H9 (cell line): ENCODE measurements around the gene PPP3CA. TPM values are rescaled to one million over a fixed set of nuclear protein-coding genes. Genes with fewer than 3 reads are reported as not detected.

ENCODE experiments used
- DNase-seq: peaks from one replicate; pipeline ENCODE4 v3.0.0-alpha.2; 2017
- H2AFZ ChIP-seq: one replicate; pipeline ENCODE4 v1.6.1; 2013; ENCODE audit warnings: mild to moderate bottlenecking, low read length, control low read depth, moderate library complexity
- H2AK5ac ChIP-seq: 2 replicates; pipeline ENCODE4 v1.6.1; 2013; ENCODE audit warnings: low read length, control low read depth, mixed read lengths; ENCODE audit not compliant: insufficient read length
- H2BK120ac ChIP-seq: one replicate; pipeline ENCODE4 v1.6.1; 2013; ENCODE audit warnings: low read depth, mild to moderate bottlenecking, low read length, control low read depth, inconsistent platforms; ENCODE audit not compliant: poor library complexity, severe bottlenecking
- H2BK12ac ChIP-seq: 2 replicates; pipeline ENCODE4 v1.6.1; 2013; ENCODE audit warnings: low read length, control low read depth, mixed read lengths, low read depth; ENCODE audit not compliant: insufficient read length
- H2BK15ac ChIP-seq: 2 replicates; pipeline ENCODE4 v1.6.1; 2013; ENCODE audit warnings: low read depth, low read length, control low read depth
- H2BK20ac ChIP-seq: one replicate; pipeline ENCODE4 v1.6.1; 2013; ENCODE audit warnings: low read depth, mild to moderate bottlenecking, low read length, control low read depth, inconsistent platforms; ENCODE audit not compliant: poor library complexity, severe bottlenecking
- H2BK5ac ChIP-seq: 2 replicates; pipeline ENCODE4 v1.6.1; 2013; ENCODE audit warnings: low read length, control low read depth, mixed read lengths; ENCODE audit not compliant: insufficient read length
- H3K14ac ChIP-seq: 2 replicates; pipeline ENCODE4 v1.6.1; 2013; ENCODE audit warnings: low read length, control low read depth; ENCODE audit not compliant: insufficient read depth
- H3K18ac ChIP-seq: 2 replicates; pipeline ENCODE4 v1.6.1; 2013; ENCODE audit warnings: low read depth, mild to moderate bottlenecking, mixed read lengths, low read length, control low read depth; ENCODE audit not compliant: insufficient read length
- H3K23ac ChIP-seq: 2 replicates; pipeline ENCODE4 v1.6.1; 2013; ENCODE audit warnings: low read length, control low read depth, mixed read lengths, low read depth; ENCODE audit not compliant: insufficient read length
- H3K23me2 ChIP-seq: 2 replicates; pipeline ENCODE4 v1.6.1; 2013; ENCODE audit warnings: low read depth, mild to moderate bottlenecking, mixed read lengths, low read length, control low read depth; ENCODE audit not compliant: insufficient read length, poor library complexity, severe bottlenecking
- H3K27ac ChIP-seq: 2 replicates; pipeline ENCODE4 v1.5.1; 2013; ENCODE audit warnings: low read length, control low read depth, mixed read lengths, low read depth; ENCODE audit not compliant: insufficient read length
- H3K27me3 ChIP-seq: 2 replicates; pipeline ENCODE4 v1.6.1; 2013; ENCODE audit warnings: low read length, control low read depth, inconsistent platforms; ENCODE audit not compliant: insufficient read depth
- H3K4ac ChIP-seq: 2 replicates; pipeline ENCODE4 v1.6.1; 2013; ENCODE audit warnings: low read depth, mild to moderate bottlenecking, control low read depth, inconsistent platforms, low read length, moderate library complexity
- H3K4me1 ChIP-seq: 2 replicates; pipeline ENCODE4 v1.6.1; 2013; ENCODE audit warnings: low read length, control low read depth, inconsistent platforms; ENCODE audit not compliant: insufficient read depth
- H3K4me2 ChIP-seq: 2 replicates; pipeline ENCODE4 v1.6.1; 2013; ENCODE audit warnings: low read length, control low read depth, mixed read lengths; ENCODE audit not compliant: insufficient read length, insufficient read depth
- H3K56ac ChIP-seq: 2 replicates; pipeline ENCODE4 v1.6.1; 2013; ENCODE audit warnings: low read depth, mild to moderate bottlenecking, mixed read lengths, low read length, control low read depth; ENCODE audit not compliant: insufficient read length
- H3K79me1 ChIP-seq: 2 replicates; pipeline ENCODE4 v1.6.1; 2013; ENCODE audit warnings: low read depth, mild to moderate bottlenecking, moderate library complexity, low read length, control low read depth, inconsistent platforms; ENCODE audit not compliant: insufficient read depth, poor library complexity, severe bottlenecking
- H3K79me2 ChIP-seq: 2 replicates; pipeline ENCODE4 v1.6.1; 2013; ENCODE audit warnings: low read length, control low read depth, inconsistent platforms; ENCODE audit not compliant: insufficient read depth
- H3K9ac ChIP-seq: 2 replicates; pipeline ENCODE4 v1.6.1; 2013; ENCODE audit warnings: low read length, control low read depth, mixed read lengths; ENCODE audit not compliant: insufficient read length; ENCODE audit errors: extremely low read depth
- H3K9me3 ChIP-seq: one replicate; pipeline ENCODE4 v1.6.1; 2013; ENCODE audit warnings: low read depth, low read length, inconsistent platforms; ENCODE audit not compliant: control insufficient read depth
- H3T11ph ChIP-seq: one replicate; pipeline ENCODE4 v1.6.1; 2013; ENCODE audit warnings: mild to moderate bottlenecking, low read length, control low read depth, inconsistent platforms
- H4K20me1 ChIP-seq: one replicate; pipeline ENCODE4 v1.6.1; 2013; ENCODE audit not compliant: control insufficient read depth, insufficient read length, insufficient read depth
- H4K5ac ChIP-seq: 2 replicates; pipeline ENCODE4 v1.6.1; 2013; ENCODE audit warnings: low read depth, mild to moderate bottlenecking, mixed read lengths, low read length, control low read depth; ENCODE audit not compliant: insufficient read length
- H4K8ac ChIP-seq: replicated peaks from 2 replicates; pipeline ENCODE4 v1.6.1; 2013; ENCODE audit warnings: low read length, control low read depth, mixed read lengths, low read depth; ENCODE audit not compliant: insufficient read length
- H4K91ac ChIP-seq: 2 replicates; pipeline ENCODE4 v1.6.1; 2013; ENCODE audit warnings: low read depth, mild to moderate bottlenecking, moderate library complexity, mixed read lengths, low read length, control low read depth; ENCODE audit not compliant: insufficient read length
- H3K27ac Mint-ChIP-seq, 3 experiments: 2 replicates in 2 of 3; 3 replicates in 1 of 3; pipeline ENCODE4 v1.8.0; 2020 to 2021; ENCODE audit warnings: mixed read lengths in 3 of 3, mild to moderate bottlenecking in 1 of 3, moderate library complexity in 1 of 3
- H3K27me3 Mint-ChIP-seq: 2 replicates; pipeline ENCODE4 v1.8.0; 2021; ENCODE audit warnings: low read depth, mild to moderate bottlenecking, moderate library complexity, mixed read lengths
- H3K36me3 Mint-ChIP-seq, 3 experiments: 2 replicates in 2 of 3; 3 replicates in 1 of 3; pipeline ENCODE4 v1.8.0; 2020 to 2021; ENCODE audit warnings: low read depth in 3 of 3, mixed read lengths in 3 of 3; ENCODE audit not compliant: insufficient read depth in 1 of 3
- H3K4me1 Mint-ChIP-seq, 2 experiments: 2 replicates each; pipeline ENCODE4 v1.8.0; 2020; ENCODE audit warnings: mixed read lengths in 2 of 2
- H3K4me3 Mint-ChIP-seq, 2 experiments: 2 replicates in 1 of 2; 3 replicates in 1 of 2; pipeline ENCODE4 v1.8.0; 2020 to 2021; ENCODE audit warnings: mild to moderate bottlenecking in 2 of 2, mixed read lengths in 2 of 2, moderate library complexity in 1 of 2
- H3K9me3 Mint-ChIP-seq, 2 experiments: 2 replicates in 1 of 2; 3 replicates in 1 of 2; pipeline ENCODE4 v1.8.0; 2020; ENCODE audit warnings: mild to moderate bottlenecking in 2 of 2, mixed read lengths in 2 of 2, moderate library complexity in 1 of 2
- CTCF ChIP-seq: fragments of 200-600 bp; sonication (generic); conservative IDR thresholded peaks from 3 replicates; pipeline ENCODE4 v1.8.0; 2021; ENCODE audit warnings: antibody characterized with exemption, mild to moderate bottlenecking
- WGBS: extraction: QIAGEN DNeasy Blood & Tissue Kit; methylation state at CpG from one replicate; pipeline ENCODE4 v1.1.7; 2013; ENCODE audit warnings: missing lambda C conversion rate, low lambda C conversion rate, mixed read lengths; ENCODE audit not compliant: insufficient read length; ENCODE audit errors: extremely low coverage; 5-methylcytosine and 5-hydroxymethylcytosine counted together
- total RNA-seq: library from RNA; stranded (reverse); gene quantifications from 2 replicates; pipeline ENCODE4 v1.2.1, GENCODE V29; 2021

Gene PPP3CA
- total RNA-seq, 1 experiment from 2014 or later = 16.8 TPM

GRCh38 chr4:101065935-101066485 lies 281.3 kb downstream of the PPP3CA start:
- Histone ChIP-seq H3K18ac (no peak overlapping the region), H3K79me2 (no peaks in the 10 kb centered on the region), H4K5ac (no peak overlapping the region), H4K20me1 (no peaks in the 10 kb centered on the region), H3K9me3 (no peaks in the 10 kb centered on the region), H2AK5ac (no peak overlapping the region), H4K91ac (no peak overlapping the region), H3K9ac (no peak overlapping the region), H3K23ac (no peak overlapping the region), H3K79me1 (no peaks in the 10 kb centered on the region), H3K27ac (no peak overlapping the region), H3T11ph (no peak overlapping the region), H2BK15ac (no peak overlapping the region), H2BK20ac (no peak overlapping the region), H3K14ac (no peak overlapping the region), H4K8ac (no peak overlapping the region), H3K23me2 (no peaks in the 10 kb centered on the region), H2BK120ac (no peak overlapping the region), H3K4ac (no peak overlapping the region), H2BK5ac (no peak overlapping the region), H2BK12ac (no peak overlapping the region), H3K27me3 (no peaks in the 10 kb centered on the region), H3K4me1 (no peaks in the 10 kb centered on the region; the same call in 1 of the 2 replicates), H3K56ac (no peak overlapping the region), H3K4me2 (no peak overlapping the region), H2AFZ (no peak overlapping the region)
- H3K27ac Mint-ChIP-seq = no peak overlapping the region
- TF ChIP-seq CTCF = no peak
- H3K36me3 Mint-ChIP-seq = no peaks in the 10 kb centered on the region; a peak in 1 of 7 replicates
- no CpG with 5 or more reads among the region's 1 CpG for WGBS
- H3K9me3 Mint-ChIP-seq = no peaks in the 10 kb centered on the region
- no peak for DNase-seq
- H3K4me1 Mint-ChIP-seq = peaks cover 8% of the 10 kb centered on the region in 2 experiments; a peak in 3 of 4 replicates
- H3K4me3 Mint-ChIP-seq = no peak overlapping the region
- H3K27me3 Mint-ChIP-seq = no peaks in the 10 kb centered on the region
